GM18868 (cell line): ENCODE measurements around the gene LIMS1.
"Not testable (repeated sequence)": the region's sequence is repeated elsewhere in the genome, so short reads cannot be mapped to it uniquely, and the experiment has no call there.

Experiments used
- ATAC-seq: cut with Tn5 transposase; IDR thresholded peaks from one replicate; pipeline ENCODE4 v1.9.1; 2021; ENCODE audit warnings: mild to moderate bottlenecking, moderate library complexity; ENCODE audit not compliant: unreplicated experiment

The LIMS1 gene, protein sequence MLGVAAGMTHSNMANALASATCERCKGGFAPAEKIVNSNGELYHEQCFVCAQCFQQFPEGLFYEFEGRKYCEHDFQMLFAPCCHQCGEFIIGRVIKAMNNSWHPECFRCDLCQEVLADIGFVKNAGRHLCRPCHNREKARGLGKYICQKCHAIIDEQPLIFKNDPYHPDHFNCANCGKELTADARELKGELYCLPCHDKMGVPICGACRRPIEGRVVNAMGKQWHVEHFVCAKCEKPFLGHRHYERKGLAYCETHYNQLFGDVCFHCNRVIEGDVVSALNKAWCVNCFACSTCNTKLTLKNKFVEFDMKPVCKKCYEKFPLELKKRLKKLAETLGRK

DNA sequence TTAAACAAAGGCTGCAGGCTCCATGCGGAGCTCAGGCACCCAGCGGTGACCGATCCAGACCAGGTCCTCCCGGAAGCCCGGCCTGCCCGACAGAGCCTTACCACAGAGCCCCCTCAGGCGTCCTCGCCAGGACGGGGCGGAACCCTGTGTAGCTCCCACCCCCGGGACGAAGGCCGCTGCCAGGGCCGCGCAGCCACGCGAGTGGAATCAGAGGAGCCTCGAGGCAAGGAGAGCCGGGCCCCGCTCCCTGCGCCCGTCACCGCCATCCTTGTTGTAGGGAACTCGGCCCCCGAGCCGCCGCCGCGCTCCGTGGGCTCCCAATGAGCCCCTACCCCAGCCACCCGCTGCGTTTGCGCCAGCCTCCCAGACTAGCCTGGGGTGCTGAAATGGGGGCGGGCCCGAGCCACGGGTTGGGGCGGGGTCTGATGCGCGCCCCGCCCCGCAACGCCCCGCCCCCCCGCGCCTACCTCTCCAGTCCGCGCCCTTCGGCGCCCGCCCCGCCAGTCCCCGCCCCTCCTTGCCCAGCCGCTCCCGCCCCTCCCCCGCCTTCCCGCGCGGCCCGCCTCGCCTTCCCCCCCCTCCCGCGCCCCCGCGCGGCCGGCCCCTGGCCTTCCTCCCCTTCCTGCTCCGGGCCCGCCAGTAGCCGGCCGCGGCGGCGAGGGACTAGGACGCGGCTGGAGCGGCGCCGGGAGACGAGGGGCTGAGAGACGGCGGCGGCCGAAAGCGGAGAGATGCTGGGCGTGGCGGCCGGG, at the start of gene LIMS1:
Gene LIMS1, plus strand, starts transcription at position 639 of the 752 bp plus-strand sequence. Its CDS starts 93 bp downstream, at position 732.
- ATAC-seq: peak; percentile 86

DNA sequence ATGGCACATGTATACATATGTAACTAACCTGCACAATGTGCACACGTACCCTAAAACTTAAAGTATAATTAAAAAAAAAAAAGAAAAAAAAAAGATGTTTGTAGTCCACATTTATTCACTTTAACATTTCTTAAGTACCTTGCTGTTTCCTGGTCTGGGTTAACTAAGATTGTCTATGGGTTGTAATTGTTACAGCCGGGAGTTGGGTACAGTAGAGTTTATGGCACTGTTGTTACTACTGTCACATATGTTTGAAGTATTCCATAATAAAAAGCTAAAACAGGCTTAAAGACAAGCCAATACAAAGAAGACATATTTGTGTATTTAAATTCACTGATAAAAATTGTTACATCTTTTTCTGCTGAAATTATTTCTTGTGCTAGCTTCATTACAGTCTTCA, 49.0 kb upstream of the LIMS1 start:
- ATAC-seq: no peak

DNA sequence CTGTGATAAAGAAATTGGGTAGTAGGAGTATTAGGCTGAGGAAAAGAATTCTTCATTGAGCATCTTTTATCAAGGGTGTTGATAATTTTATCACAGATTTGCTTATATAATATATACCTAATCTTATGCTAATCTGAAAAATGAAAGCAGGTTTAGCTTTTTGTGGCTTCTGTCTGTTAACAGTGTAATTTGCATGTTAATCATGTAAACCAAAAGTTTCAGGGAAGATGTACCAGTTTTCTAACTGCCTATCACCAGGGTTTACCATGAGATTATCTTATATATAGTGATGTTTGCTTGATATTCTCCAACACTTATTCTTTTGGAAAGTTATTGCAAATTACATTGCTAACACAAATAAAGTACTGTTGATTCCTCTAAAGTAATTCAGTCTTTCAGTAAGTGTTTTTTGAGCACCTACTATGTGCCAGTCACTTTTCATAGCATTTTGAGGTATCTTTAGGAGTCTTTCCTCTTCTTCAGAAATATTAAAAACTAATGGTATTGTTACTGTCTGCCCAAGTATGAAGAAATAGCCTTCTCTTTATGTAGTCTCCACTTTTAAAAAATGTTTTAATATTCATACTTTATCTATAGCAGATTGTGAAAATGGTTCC, 43.7 kb upstream of the LIMS1 start:
- no peak for ATAC-seq

DNA sequence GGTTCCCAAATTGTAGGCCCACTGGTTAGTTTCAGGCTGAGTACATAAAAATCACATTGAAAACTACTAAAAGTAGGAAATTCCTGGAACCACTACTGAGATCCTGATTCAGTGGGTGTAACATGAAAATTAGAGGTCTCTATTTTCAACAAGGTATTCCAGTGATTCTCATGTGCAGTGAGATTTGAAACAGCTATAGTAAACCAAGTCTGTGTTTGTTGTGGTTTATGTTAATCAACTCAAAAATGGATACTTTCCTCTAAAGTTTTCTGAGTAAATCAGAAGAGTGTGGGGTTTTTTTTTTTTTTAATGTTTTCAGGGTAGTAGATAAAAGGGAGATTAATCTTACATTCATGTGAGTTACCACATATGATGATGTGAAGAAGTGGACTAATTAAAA, 42.4 kb upstream of the LIMS1 start:
- ATAC-seq: no peak

DNA sequence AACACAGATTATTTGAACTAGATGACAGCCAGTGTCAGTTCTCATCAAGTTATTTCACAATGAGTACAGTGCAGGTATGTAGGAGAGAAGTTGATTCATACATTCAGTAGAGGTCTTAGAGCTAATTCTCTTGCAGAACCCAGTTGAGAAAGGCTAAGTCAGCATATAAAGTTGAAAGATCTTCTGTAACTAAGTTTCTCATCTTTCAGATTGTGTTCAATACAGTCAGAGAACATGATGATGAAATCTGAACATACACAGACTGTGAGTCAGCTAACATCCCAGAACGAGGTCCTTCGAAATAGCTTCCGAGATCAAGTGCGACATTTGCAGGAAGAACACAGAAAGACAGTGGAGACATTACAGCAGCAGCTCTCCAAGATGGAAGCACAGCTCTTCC, 41.9 kb upstream of the LIMS1 start:
- no peak for ATAC-seq

DNA sequence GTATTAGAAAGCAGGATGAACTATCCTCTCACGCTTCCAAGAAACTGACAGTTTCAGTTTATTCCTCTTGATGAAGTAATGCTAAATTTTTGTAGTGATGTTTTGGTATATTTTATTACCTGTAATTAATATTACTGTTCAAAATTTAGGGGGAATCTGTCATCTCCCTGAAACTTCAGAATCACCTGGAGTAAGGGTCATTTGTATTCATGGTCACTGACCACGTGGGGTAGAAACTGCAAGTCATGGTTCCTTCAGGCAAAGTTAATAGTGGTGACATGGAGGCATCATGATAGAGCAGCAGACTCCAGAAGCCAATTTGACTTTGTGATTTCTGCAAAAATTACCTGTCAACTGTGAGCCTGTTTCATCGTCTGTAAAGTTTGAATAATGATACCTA, 38.1 kb upstream of the LIMS1 start:
- ATAC-seq: not testable (repeated sequence)

DNA sequence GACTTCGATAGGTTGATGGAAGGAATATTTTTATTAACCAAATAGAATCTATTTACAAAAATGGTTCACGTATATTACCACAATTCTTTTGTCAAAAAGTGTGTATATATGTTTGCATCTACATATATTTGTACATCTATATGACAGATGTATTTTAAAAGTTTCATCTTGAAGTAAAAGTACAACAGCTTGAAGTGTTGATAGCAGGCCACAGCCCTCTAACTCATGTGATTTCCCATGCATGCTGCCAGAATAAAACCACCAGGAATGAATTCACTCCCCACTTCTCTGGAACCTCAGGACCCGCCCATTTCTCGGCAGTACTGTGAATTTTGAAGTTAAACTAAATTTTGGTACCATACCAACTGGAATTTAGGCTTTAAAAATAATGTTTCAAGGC, 26.6 kb upstream of the LIMS1 start:
- ATAC-seq: not testable (repeated sequence)

DNA sequence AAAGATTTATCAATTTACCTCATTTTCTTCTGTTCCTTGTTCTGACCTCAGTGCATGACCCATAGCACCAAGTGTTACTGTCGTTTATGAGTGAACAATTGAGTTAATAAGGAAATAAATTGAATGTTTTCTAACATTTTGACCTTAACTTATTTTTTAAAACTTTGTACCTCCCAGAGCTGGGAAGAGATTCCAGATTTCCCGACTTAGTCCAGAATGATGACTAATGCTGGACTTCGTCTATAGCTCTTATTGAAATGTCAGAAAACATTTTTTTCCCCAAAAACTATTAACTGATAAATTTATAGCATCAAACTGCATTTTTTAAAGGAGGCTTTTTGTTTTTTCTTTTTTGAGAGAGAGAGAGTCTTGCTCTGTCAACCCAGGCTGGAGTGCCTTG, 21.8 kb upstream of the LIMS1 start:
- not testable (repeated sequence) for ATAC-seq

DNA sequence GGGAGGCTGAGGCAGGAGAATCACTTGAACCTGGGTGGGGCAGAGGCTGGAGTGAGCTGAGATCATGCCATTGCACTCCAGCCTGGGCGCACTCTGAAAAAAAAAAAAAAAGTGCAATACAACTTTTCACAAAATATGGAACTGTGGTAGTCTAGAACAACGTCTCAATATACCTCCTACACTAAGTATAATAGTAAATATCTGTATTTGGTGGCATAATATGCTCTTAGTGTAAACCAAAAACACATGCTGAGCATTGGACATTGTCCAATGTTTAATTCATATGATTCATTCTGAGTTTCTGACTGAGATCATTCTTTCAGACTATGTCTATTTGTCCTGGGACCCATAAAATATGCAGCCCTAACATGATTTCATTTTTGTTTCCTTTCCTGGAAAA, 19.8 kb upstream of the LIMS1 start:
- not testable (repeated sequence) for ATAC-seq

DNA sequence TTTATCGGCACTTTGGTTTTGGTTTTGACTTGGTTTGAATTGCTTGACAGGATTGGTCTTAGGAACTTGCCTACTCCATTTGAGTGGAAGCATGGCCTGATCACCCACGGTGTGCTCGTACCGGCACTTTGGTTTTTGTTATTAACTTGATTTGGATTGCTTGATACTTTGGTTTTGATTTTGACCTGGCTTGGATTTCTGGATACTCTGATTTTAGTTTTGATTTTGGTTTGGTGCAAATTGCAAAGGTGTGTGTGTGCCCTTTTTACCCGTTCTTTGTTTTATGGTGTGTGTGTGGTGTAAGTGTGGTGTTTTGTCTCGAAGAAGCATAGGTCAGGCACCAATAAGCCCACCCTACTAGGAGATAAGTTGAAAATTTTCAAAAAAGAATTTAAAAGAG, 9.6 kb upstream of the LIMS1 start:
- ATAC-seq: not testable (repeated sequence)

DNA sequence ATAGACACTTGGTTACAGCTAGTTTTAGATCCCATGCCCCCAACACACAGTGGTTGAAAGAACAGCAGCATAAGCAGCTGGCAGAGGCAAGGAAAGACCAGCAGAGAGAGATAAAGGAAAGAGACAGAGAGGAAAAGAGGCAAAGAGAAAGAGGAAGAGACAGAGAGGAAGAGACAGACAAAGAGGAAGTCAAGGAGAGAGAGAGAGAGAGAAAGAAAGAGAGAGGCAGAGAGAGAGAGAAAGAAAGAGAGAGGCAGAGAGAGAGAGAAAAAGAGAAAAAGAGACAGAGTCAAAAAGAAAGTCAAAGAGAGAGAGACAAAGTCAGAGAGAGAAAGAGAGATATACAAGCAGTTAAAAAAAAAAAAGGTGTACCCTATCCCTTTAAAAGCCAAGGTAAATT, 9.0 kb upstream of the LIMS1 start:
- not testable (repeated sequence) for ATAC-seq

DNA sequence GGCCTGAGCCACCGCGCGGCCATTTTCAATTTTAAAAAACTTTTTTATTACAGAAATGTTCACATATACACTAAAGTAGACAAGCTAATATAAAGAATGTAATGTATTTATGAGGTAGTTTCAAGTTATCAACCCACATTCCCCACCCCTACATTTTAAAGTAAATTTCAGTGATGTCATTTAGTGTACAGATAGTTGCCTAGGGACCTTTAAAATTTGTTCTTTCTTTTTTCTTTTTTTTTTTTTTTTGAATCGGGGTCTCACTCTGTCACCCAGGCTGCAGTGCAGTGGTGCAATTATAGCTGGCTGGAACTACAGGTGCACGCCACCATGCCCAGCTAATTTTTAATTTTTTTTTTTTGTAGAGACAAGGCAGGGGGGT, 2.6 kb upstream of the LIMS1 start:
- ATAC-seq: no peak

DNA sequence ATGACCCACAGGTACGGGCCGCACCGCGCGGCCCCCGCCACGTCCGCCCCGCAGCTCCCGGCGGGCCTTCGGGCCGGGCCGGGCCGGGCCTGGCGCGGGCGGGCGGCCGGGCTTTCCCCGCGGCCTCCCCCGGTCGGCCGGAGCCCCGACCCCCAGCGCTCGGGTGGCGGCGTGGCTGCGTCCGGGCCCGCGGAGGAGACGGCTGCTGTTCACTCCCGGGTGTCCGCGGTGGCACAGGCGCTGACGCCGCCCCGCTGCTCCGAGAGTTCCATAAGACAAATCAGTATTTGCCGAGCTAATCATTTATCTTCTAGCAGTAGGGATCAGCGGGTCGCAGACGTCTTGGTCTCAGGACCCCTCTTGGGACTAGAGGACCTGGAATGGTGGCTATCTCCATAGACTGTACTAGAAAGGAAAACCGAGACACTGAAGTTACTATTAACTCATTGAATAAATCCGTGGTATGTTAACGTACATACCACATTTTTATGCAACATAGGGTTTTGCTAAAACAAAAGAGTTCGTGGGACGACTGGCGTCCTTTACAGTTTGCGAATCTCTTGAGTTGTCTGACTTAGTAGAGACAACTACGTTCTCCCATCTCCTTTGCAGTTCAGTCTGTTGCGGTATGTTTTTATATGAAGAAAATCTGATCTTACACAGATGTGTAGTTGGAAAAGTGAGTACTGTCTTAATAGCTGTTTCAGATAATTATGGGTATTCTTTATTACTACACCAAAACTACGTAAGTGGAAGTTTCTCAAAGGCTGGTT, 500 bp downstream of the LIMS1 start:
- ATAC-seq: peak; percentile 28

DNA sequence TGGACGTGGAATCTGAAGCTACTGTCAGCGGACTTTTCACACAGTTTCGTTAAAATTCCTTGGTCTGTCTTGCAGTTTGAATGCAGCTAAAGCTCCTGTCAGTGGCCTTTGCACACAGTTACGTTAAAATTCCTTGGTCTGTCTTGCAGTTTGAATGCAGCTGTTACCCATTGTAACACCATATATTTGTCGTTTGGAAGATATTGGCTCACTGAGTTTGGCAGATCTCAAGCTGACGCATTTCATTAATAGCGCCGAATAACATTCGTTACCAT, 1.0 kb downstream of the LIMS1 start:
- no peak for ATAC-seq

DNA sequence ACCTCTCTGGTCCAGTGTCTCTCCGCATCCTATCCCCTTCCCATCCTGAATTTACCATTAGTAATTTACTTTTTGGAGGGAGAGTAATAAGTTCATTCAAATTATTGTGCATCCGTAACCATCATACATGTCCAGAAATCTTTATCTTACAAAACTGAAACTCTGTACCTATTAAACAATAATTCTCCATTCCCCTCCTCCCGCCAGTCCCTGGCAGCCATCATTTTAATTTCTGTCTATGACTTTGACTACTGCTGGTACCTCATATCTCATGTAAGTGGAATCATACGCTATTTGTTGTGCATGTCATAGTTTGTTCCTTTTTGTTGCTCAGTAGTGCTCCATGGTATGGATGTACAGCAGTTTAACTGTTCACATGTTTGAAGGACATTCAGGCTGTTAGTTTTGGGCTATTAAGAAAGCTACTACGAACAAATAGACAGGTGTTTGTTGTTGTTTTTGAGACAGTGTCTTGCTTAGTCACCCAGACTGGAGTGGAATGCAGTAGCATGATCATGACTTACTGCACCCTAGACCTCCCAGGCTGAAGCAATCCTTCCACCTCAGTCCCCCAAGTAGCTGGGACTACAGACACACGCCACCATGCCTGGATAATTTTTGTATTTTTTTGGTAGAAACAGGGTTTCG, 2.0 kb downstream of the LIMS1 start:
- no peak for ATAC-seq

DNA sequence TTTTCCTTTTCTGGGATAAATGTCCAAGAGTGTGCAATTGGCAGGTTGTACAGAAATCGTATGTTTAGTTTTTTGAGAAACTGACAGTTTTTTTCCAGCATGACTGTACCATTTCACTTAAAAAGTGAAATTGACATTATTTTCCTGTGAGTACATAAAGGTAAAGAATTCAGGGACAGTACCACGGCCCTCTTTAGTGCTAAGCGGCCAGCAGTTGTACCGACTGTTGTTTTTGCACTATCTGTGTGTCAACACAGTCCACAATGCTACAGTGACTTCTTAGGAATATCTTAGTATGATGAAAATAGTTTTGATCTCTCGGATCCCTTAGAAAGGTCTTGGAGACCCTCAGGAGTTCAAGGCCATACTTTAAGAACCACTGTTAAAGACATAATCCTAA, 2.6 kb downstream of the LIMS1 start:
- ATAC-seq: no peak

DNA sequence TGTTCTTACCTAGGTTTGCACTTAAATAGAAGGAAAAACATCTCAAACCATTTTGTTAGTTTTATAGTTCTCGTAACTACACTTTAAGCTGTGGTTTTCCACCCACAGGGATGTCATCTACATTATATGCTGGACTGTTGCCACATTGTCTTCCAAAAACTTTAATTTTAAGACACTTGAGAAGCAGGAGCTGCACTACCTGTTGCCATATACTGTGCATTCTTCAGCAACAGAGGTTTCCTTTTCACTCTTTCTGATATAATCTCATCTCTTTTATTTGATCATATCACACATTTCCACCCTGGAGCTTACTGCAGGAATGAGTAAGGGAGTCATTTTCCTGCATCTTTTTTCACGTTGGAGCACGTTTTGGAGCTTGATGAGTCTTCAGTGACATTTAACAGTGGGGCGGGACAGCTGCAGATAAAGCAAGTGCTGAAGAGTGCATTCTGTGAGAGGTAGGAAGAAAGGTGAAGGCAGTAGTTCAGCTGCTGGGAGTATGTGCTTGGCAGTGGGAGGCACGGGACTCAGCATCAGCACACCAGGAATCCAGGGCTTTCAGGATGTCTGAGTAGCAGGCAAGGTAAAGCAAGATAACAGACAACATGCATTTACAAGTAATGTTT, 3.8 kb downstream of the LIMS1 start:
- no peak for ATAC-seq

DNA sequence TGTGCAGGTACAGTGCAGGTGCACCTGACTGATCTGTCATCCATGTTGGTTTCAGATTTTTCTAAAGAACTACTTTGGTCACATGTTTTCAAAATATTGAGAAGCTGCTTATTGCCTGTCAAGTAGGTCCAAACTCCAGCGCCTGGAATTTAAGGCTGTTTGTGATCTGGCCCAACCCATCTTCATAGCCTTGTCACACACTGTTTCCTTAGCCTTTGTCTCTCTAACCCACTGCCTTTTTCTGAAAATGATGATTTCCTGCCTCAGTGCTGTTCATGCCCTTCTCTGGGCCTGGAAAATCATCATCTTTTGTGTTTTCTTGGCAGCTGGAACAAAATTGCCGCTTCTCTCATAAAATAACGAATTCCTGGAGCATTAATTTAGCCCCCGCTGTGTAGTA, 7.2 kb downstream of the LIMS1 start:
- no peak for ATAC-seq

DNA sequence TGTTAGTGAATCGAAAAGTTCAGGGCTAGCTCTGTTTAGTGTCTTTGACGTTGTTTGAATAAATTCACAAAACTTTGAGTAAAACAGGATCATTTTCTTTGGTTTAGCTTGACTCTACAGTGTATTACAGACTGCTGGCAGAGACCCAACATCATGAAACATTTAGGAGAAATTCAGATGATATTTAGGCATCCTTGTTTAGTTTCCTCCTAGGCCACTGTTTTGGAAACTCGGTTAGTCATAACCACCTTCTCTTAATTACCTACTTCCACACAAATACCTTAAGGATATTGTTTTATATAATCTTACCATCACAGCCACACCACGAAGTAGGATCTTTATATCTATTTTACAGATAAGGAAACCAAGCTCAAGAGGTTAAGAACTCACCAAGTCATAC, 7.8 kb downstream of the LIMS1 start:
- ATAC-seq: no peak

DNA sequence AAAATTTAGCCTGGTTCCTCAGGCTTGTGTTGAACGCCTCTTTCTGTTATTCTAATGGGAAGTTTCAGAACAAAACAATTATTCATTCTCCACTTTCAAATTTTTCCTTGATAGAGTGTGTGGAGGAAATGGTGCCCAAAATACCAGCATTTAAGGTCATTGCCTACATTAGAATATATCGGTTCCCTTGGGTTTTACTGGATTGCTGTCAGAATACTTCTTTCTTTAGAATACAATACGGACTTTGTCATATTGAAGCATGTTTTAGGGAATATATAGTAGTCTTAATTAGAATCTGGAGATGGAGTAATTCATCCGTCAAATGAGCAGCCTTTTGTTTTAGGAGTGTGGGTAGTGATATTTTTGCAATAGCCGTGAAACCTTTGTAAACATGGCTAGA, 13.3 kb downstream of the LIMS1 start:
- ATAC-seq: no peak
